Tibial artery (tissue), 4 donors: ENCODE measurements around the gene CAPSL.
"Not testable (repeated sequence)": the region's sequence is repeated elsewhere in the genome, so short reads cannot be mapped to it uniquely, and the experiment has no call there.

Experiments
- DNase-seq, 2 donors: peaks; one replicate each; pipeline ENCODE4 v3.0.0-alpha.2; 2019
- H3K27ac ChIP-seq, 2 donors: fragments of 200-600 bp; sonication (generic) in 1 of 2; 1 replicate in 1 of 2; 2 replicates in 1 of 2; pipeline ENCODE4 v1.5.1; 2018 to 2019; ENCODE audit warnings: mild to moderate bottlenecking in 1 of 2
- H3K27me3 ChIP-seq, 2 donors: fragments of 200-600 bp; sonication (generic) in 1 of 2; one replicate each; pipeline versions ENCODE4 v1.5.1 to v1.6.0; 2016 to 2019
- H3K36me3 ChIP-seq, 3 donors: fragments of 200-600 bp; sonication (generic) in 2 of 3; one replicate each; pipeline ENCODE4 v1.5.1; 2016 to 2019; ENCODE audit warnings: mild to moderate bottlenecking in 2 of 3
- H3K4me1 ChIP-seq, 4 donors: fragments of 200-600 bp; sonication (generic) in 2 of 4; 1 replicate in 3 of 4; 2 replicates in 1 of 4; pipeline ENCODE4 v1.5.1; 2016 to 2019
- H3K4me3 ChIP-seq, 2 donors: fragments of 200-600 bp; sonication (generic) in 1 of 2; 1 replicate in 1 of 2; 2 replicates in 1 of 2; pipeline ENCODE4 v1.5.1; 2018 to 2019; ENCODE audit warnings: mild to moderate bottlenecking in 2 of 2
- H3K9me3 ChIP-seq, 3 donors: fragments of 200-600 bp; sonication (generic) in 1 of 3; one replicate each; pipeline ENCODE4 v1.5.1; 2016 to 2019
- CTCF ChIP-seq, 2 experiments: fragments of 200-600 bp in 1 of 2; fragments of 450-650 bp in 1 of 2; IDR thresholded peaks; one replicate each; pipeline ENCODE4 v1.5.1; 2017 to 2019; ENCODE audit warnings: antibody characterized with exemption in 2 of 2, mild to moderate bottlenecking in 1 of 2, moderate library complexity in 1 of 2
- intact Hi-C: fragments of 100-400 bp; cut with DNase I; formaldehyde crosslinking; loops from one replicate; pipeline ENCODE4 v1.15.0; 2023; ENCODE audit warnings: low total_unique reads

CAPSL gene

GRCh38 chr5:35859101-35859661 is 79.2 kb downstream of the CAPSL start:
- Histone ChIP-seq H3K36me3 (no peaks in the 10 kb centered on the region), H3K4me3 (no peak overlapping the region), H3K9me3 (no peaks in the 10 kb centered on the region), H3K27ac (no peak overlapping the region), H3K4me1 (no peaks in the 10 kb centered on the region), H3K27me3 (no peaks in the 10 kb centered on the region)
- TF ChIP-seq CTCF (IDR thresholded peaks at IDR 0.05), result no peak
- intact Hi-C loops, result no loop called here
- DNase-seq, result no peak

DNA sequence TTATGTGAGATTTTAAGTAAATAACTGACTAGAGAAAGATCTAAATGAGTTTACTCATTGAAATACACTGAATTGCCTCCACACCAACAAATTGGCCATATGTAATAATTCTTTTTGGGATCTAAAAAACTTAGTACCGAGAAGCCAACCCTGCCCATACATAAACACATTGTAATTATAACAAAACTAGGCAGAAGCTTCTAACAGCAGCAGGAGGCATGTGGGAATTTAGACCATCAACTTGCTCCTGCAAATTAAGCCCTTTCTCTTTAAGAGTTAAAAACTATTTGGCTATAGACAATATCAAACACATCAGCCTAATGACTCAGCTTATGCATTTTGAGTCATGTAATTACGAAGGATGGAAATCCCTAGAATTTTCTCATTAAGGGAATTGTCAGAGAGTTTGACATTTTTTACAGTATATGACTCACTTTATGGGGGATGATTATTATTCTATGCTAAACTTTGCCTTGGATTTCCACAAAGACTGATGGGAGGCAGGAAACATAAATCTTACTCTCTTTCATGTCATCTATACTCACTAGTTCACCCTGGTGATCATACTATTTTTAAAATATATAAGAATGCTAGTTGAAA is 80.7 kb downstream of the CAPSL start:
- H3K27ac ChIP-seq, result no peak overlapping the region
- intact Hi-C loops, result no loop called here
- no peak for DNase-seq
- H3K4me3 ChIP-seq, result no peak overlapping the region
- no peaks in the 10 kb centered on the region for H3K36me3 ChIP-seq
- no peaks in the 10 kb centered on the region for H3K9me3 ChIP-seq
- H3K4me1 ChIP-seq, result no peaks in the 10 kb centered on the region
- no peaks in the 10 kb centered on the region for H3K27me3 ChIP-seq
- no peak for TF ChIP-seq CTCF (IDR thresholded peaks at IDR 0.05)

- TF ChIP-seq CTCF (IDR thresholded peaks at IDR 0.05), result no peak
- Histone ChIP-seq H3K9me3 (no peaks in the 10 kb centered on the region), H3K4me1 (no peaks in the 10 kb centered on the region), H3K27ac (no peak within 1 kb of the TSS), H3K4me3 (no peak within 1 kb of the TSS), H3K27me3 (no peaks in the 10 kb centered on the region), H3K36me3 (no peaks in the 10 kb centered on the region)
- intact Hi-C loops, result no loop called here
- no peak for DNase-seq
Observed at GRCh38 chr5:35856765-35857351, 81.6 kb downstream of the CAPSL start, which contains the start of gene IL7R. IL7R (plus strand) TSS chr5:35856891; CDS start chr5:35856978, 87 bp downstream.

- H3K27me3 ChIP-seq, H3K9me3 ChIP-seq, H3K36me3 ChIP-seq, H3K4me3 ChIP-seq, DNase-seq, intact Hi-C loops, H3K4me1 ChIP-seq, H3K27ac ChIP-seq: not testable (repeated sequence)
Observed at GRCh38 chr5:35856186-35856764, 82.1 kb downstream of the CAPSL start.

- no peak overlapping the region for H3K27ac ChIP-seq
- DNase-seq, result no peak
- no peaks in the 10 kb centered on the region for H3K9me3 ChIP-seq
- intact Hi-C loops, result no loop called here
- no peaks in the 10 kb centered on the region for H3K36me3 ChIP-seq
- H3K4me1 ChIP-seq, result peaks cover 0 to 9% (median 2%) of the 10 kb centered on the region in 4 donors
- TF ChIP-seq CTCF (IDR thresholded peaks at IDR 0.05), result no peak
- no peaks in the 10 kb centered on the region for H3K27me3 ChIP-seq
- H3K4me3 ChIP-seq, result no peak overlapping the region
Observed at GRCh38 chr5:35855187-35855586, 83.2 kb downstream of the CAPSL start.
